ENCODE results near the gene MAGOH. TPM values are rescaled to one million over a fixed set of nuclear protein-coding genes. Genes with fewer than 3 reads are reported as not detected.

Gene MAGOH
- total and polyA plus RNA-seq, 2 donors (not counting 1 experiment from before 2014, with no cell fraction given), result 10.8 to 45.6 TPM

- ATAC-seq (ENCODE audit: low read depth) (no peak), DNase-seq (no peak)
- peaks cover 0 to 2% of the 10 kb centered on the region in 2 donors for H3K4me1 ChIP-seq (ENCODE audit: control insufficient read depth in 2 of 2, insufficient read depth in 2 of 2, low read length in 2 of 2)
- no peak overlapping the region for H3K4me3 ChIP-seq (ENCODE audit: control extremely low read depth in 1 of 5, extremely low read depth in 1 of 5, insufficient read depth in 1 of 5, low read depth in 2 of 5, low read length in 4 of 5)
- no peak overlapping the region for H3K4me3 Mint-ChIP-seq
- no peaks in the 10 kb centered on the region for H3K79me2 ChIP-seq (ENCODE audit: control insufficient read depth, insufficient read depth, low read length)
- no peak for TF ChIP-seq EZH2 (IDR thresholded peaks at IDR 0.05; ENCODE audit: borderline replicate concordance, insufficient read depth, low read depth, low read length, poor library complexity, severe bottlenecking)
- TF ChIP-seq, protein P1, sequence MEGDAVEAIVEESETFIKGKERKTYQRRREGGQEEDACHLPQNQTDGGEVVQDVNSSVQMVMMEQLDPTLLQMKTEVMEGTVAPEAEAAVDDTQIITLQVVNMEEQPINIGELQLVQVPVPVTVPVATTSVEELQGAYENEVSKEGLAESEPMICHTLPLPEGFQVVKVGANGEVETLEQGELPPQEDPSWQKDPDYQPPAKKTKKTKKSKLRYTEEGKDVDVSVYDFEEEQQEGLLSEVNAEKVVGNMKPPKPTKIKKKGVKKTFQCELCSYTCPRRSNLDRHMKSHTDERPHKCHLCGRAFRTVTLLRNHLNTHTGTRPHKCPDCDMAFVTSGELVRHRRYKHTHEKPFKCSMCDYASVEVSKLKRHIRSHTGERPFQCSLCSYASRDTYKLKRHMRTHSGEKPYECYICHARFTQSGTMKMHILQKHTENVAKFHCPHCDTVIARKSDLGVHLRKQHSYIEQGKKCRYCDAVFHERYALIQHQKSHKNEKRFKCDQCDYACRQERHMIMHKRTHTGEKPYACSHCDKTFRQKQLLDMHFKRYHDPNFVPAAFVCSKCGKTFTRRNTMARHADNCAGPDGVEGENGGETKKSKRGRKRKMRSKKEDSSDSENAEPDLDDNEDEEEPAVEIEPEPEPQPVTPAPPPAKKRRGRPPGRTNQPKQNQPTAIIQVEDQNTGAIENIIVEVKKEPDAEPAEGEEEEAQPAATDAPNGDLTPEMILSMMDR (IDR thresholded peaks at IDR 0.05), result no peak
- 88% methylated on average over 1 of the region's 4 CpGs for WGBS (ENCODE audit: insufficient coverage)
- H3K9ac ChIP-seq (ENCODE audit: low read length), result no peak overlapping the region
- H3K27me3 Mint-ChIP-seq, result no peaks in the 10 kb centered on the region
- intact Hi-C loops (cut with micrococcal nuclease), result no loop called here
- H3K9me3 ChIP-seq (ENCODE audit: control extremely low read depth in 1 of 3, control insufficient read depth in 2 of 3, insufficient read depth in 1 of 3, low read length in 2 of 3), result no peaks in the 10 kb centered on the region
- POLR2A ChIA-PET, result no interaction called here
- CTCF ChIA-PET, result interaction anchor here (0.9 to 3.3 kb wide), 3 partner anchors 8 to 109 kb away, joined by 4 to 19 read pairs (median 14); no protein-coding TSS in a partner anchor
- H2AFZ ChIP-seq (ENCODE audit: insufficient read depth, low read depth, low read length, poor library complexity, severe bottlenecking), result no peak overlapping the region
- no peaks in the 10 kb centered on the region for H3K27me3 ChIP-seq (replicated peaks in 1 of 4; ENCODE audit: control extremely low read depth in 1 of 4, control insufficient read depth in 3 of 4, insufficient read depth in 4 of 4, low read length in 3 of 4)
- no peak overlapping the region for H3K27ac ChIP-seq (ENCODE audit: low read length in 2 of 2)
- peaks cover 0 to 3% of the 10 kb centered on the region in 2 experiments for H3K36me3 ChIP-seq (replicated peaks in 1 of 2; ENCODE audit: control extremely low read depth in 1 of 2, control insufficient read depth in 1 of 2, extremely low read depth in 1 of 2, insufficient read depth in 2 of 2, low read length in 1 of 2)
- no peak overlapping the region for H3K27ac Mint-ChIP-seq
- no peaks in the 10 kb centered on the region for H3K9me3 Mint-ChIP-seq (ENCODE audit: insufficient read depth)
- H3K4me2 ChIP-seq (replicated peaks; ENCODE audit: low read depth, low read length, poor library complexity, severe bottlenecking), result no peak overlapping the region
- H4K20me1 ChIP-seq (ENCODE audit: control insufficient read depth, insufficient read depth, low read length, poor library complexity, severe bottlenecking), result no peaks in the 10 kb centered on the region
- H3K4me1 Mint-ChIP-seq, result no peaks in the 10 kb centered on the region
Observed at GRCh38 chr1:53286955-53287354, 48.6 kb upstream of the MAGOH start.

DNA sequence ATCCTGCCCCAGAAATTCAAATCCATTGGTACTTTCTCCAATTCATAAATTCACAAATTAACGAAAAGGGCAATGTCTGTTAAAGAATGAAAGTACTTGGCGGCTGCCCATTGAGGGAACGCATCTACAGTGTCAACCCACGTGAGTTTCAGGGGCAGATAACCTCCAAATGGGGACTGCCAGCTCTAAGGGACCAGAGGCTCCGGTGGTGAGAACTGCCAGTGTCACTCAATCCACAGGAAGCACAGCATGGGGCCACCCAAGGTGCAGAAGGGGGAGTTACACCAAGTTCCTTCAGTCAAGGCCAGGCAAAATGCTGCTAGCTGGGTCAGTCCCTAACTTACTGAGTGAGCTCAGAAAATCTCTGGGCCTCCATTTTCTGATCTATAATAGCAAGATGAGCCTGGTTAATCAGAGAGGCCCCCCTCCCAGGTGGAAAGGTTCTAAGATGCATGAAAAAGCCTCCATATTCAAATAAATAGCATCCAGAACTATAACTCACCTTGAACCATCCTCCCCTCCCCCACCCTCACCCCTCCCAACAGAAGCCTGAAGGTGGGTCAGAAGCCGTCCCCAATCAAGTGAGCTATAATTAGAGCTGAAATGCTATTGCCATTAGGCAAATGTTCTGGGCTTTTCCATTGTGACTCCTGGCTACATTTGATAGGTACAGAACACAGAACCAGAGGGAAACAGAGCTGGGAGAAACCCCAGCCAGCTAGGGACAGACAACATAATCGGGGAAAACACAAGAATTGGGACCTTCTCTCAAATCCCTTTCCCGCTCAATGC is 47.8 kb upstream of the MAGOH start:
- no peaks in the 10 kb centered on the region for H3K9me3 Mint-ChIP-seq (ENCODE audit: insufficient read depth)
- Histone ChIP-seq H3K36me3 (replicated peaks in 1 of 2; ENCODE audit: control extremely low read depth in 1 of 2, control insufficient read depth in 1 of 2, extremely low read depth in 1 of 2, insufficient read depth in 2 of 2, low read length in 1 of 2) (peaks cover 0 to 3% of the 10 kb centered on the region in 2 experiments), H3K4me1 (ENCODE audit: control insufficient read depth in 2 of 2, insufficient read depth in 2 of 2, low read length in 2 of 2) (no peaks in the 10 kb centered on the region), H3K9ac (ENCODE audit: low read length) (no peak overlapping the region), H3K4me2 (replicated peaks; ENCODE audit: low read depth, low read length, poor library complexity, severe bottlenecking) (no peak overlapping the region), H4K20me1 (ENCODE audit: control insufficient read depth, insufficient read depth, low read length, poor library complexity, severe bottlenecking) (no peaks in the 10 kb centered on the region), H3K79me2 (ENCODE audit: control insufficient read depth, insufficient read depth, low read length) (no peaks in the 10 kb centered on the region), H3K27ac (ENCODE audit: low read length in 2 of 2) (no peak overlapping the region), H3K27me3 (replicated peaks in 1 of 4; ENCODE audit: control extremely low read depth in 1 of 4, control insufficient read depth in 3 of 4, insufficient read depth in 4 of 4, low read length in 3 of 4) (no peaks in the 10 kb centered on the region), H3K9me3 (ENCODE audit: control extremely low read depth in 1 of 3, control insufficient read depth in 2 of 3, insufficient read depth in 1 of 3, low read length in 2 of 3) (no peaks in the 10 kb centered on the region), H2AFZ (ENCODE audit: insufficient read depth, low read depth, low read length, poor library complexity, severe bottlenecking) (no peak overlapping the region), H3K4me3 (ENCODE audit: control extremely low read depth in 1 of 5, extremely low read depth in 1 of 5, insufficient read depth in 1 of 5, low read depth in 2 of 5, low read length in 4 of 5) (no peak overlapping the region)
- intact Hi-C loops (cut with micrococcal nuclease), result no loop called here
- 62% methylated on average over 4 of the region's 8 CpGs for WGBS (ENCODE audit: insufficient coverage)
- H3K27me3 Mint-ChIP-seq, result no peaks in the 10 kb centered on the region
- ATAC-seq (ENCODE audit: low read depth), result no peak
- DNase-seq, result no peak
- no peak overlapping the region for H3K27ac Mint-ChIP-seq
- no peak overlapping the region for H3K4me3 Mint-ChIP-seq
- POLR2A ChIA-PET, result no interaction called here
- CTCF ChIA-PET, result interaction anchor here (0.8 kb wide), 1 partner anchor 107 kb away, joined by 4 read pairs; no protein-coding TSS in a partner anchor
- TF ChIP-seq EZH2 (IDR thresholded peaks at IDR 0.05; ENCODE audit: borderline replicate concordance, insufficient read depth, low read depth, low read length, poor library complexity, severe bottlenecking), result no peak
- TF ChIP-seq, protein P1 (IDR thresholded peaks at IDR 0.05), result no peak
- no peaks in the 10 kb centered on the region for H3K4me1 Mint-ChIP-seq
